PC-3 (cell line): ENCODE data around the gene RRBP1. TPM values are rescaled to one million over a fixed set of nuclear protein-coding genes. Genes with fewer than 3 reads are reported as not detected.
A peak's percentile ranks its signal among the peaks of the same experiment; 100 is the strongest.

Experiments used
- ATAC-seq: fragments of 200-7000 bp; cut with Tn5 transposase; 2 replicates; pipeline ENCODE4 v1.9.1; 2020; ENCODE audit warnings: mild to moderate bottlenecking, moderate library complexity
- BruUV-seq: library from RNA; stranded (reverse); fragments of 400-500 nt; replicated peaks from 2 replicates; lab custom pipeline; 2021; lab: Mats Ljungman, UMichigan
- CTCF ChIA-PET: fragments of 300-600 bp; sonication (Branson Sonifier 250); formaldehyde crosslinking; loops from one replicate; lab custom pipeline; 2022; ENCODE audit warnings: antibody characterized with exemption; lab: Charles Lee
- POLR2A ChIA-PET: fragments of 300-600 bp; sonication (Branson Sonifier 250); formaldehyde crosslinking; loops from one replicate; lab custom pipeline; 2022; ENCODE audit warnings: antibody characterized with exemption; ENCODE audit not compliant: unreplicated experiment; lab: Charles Lee
- DNase-seq: peaks from one replicate; pipeline ENCODE4 v3.0.0-alpha.2; 2015
- H2AFZ ChIP-seq: fragments of 300-600 bp; sonication (generic); 2 replicates; pipeline ENCODE4 v1.6.0; 2016; ENCODE audit warnings: antibody characterized with exemption, low read length
- H3F3A ChIP-seq: fragments of 300-600 bp; sonication (generic); one replicate; pipeline ENCODE4 v1.6.0; 2017; ENCODE audit warnings: antibody characterized with exemption, low read length, control low read depth, mild to moderate bottlenecking; ENCODE audit not compliant: unreplicated experiment
- H3K27ac ChIP-seq: fragments of 300-600 bp; sonication (generic); 2 replicates; pipeline ENCODE4 v1.5.1; 2016; ENCODE audit warnings: mild to moderate bottlenecking, low read length
- H3K27me3 ChIP-seq: fragments of 300-600 bp; sonication (generic); 2 replicates; pipeline ENCODE4 v1.6.1; 2016; ENCODE audit warnings: low read length, mixed read lengths
- H3K36me3 ChIP-seq: fragments of 300-600 bp; sonication (generic); 2 replicates; pipeline ENCODE4 v1.6.1; 2016; ENCODE audit warnings: low read depth, mixed run types, low read length, mixed read lengths
- H3K4me1 ChIP-seq: fragments of 300-600 bp; sonication (generic); 2 replicates; pipeline ENCODE4 v1.5.1; 2016; ENCODE audit warnings: low read length; ENCODE audit not compliant: insufficient read depth
- H3K4me2 ChIP-seq: fragments of 300-600 bp; sonication (generic); 2 replicates; pipeline ENCODE4 v1.6.0; 2016; ENCODE audit warnings: low read length
- H3K4me3 ChIP-seq: fragments of 300-600 bp; sonication (generic); 2 replicates; pipeline ENCODE4 v1.5.1; 2016; ENCODE audit warnings: mild to moderate bottlenecking, low read length, mixed read lengths
- H3K79me2 ChIP-seq: fragments of 300-600 bp; sonication (generic); 2 replicates; pipeline ENCODE4 v1.6.1; 2017; ENCODE audit warnings: low read length, mixed read lengths
- H3K9ac ChIP-seq: fragments of 300-600 bp; sonication (generic); 2 replicates; pipeline ENCODE4 v1.6.0; 2016; ENCODE audit warnings: mild to moderate bottlenecking, low read length
- H3K9me2 ChIP-seq: fragments of 300-600 bp; sonication (generic); replicated peaks from 2 replicates; pipeline ENCODE4 v1.6.1; 2016; ENCODE audit warnings: mixed run types, low read length, mixed read lengths
- H3K9me3 ChIP-seq: fragments of 300-600 bp; sonication (generic); 2 replicates; pipeline ENCODE4 v1.6.1; 2016; ENCODE audit warnings: low read length, mixed read lengths
- H4K20me1 ChIP-seq: fragments of 300-600 bp; sonication (generic); 2 replicates; pipeline ENCODE4 v1.6.1; 2016; ENCODE audit warnings: low read length, mixed read lengths
- EZH2 ChIP-seq: fragments of 300-600 bp; sonication (generic); IDR thresholded peaks from one replicate; pipeline ENCODE4 v1.6.1; 2017; ENCODE audit warnings: antibody characterized with exemption, mild to moderate bottlenecking, low read length; ENCODE audit not compliant: unreplicated experiment
- EZH2phosphoT487 ChIP-seq: fragments of 300-600 bp; sonication (generic); IDR thresholded peaks from 2 replicates; pipeline ENCODE4 v1.6.1; 2018; ENCODE audit warnings: mild to moderate bottlenecking, antibody characterized with exemption, low read length, borderline replicate concordance
- intact Hi-C: fragments of 100-400 bp; cut with micrococcal nuclease; formaldehyde crosslinking; loops from 2 replicates; pipeline ENCODE4 v1.9.0; 2023
- total RNA-seq: library from RNA; depleted of rRNA; stranded (reverse); fragments of >200 nt; gene quantifications from 2 replicates; pipeline ENCODE4 v1.2.3, GENCODE V29; 2014
- TF ChIP-seq, protein P1 (sequence below): fragments of 300-600 bp; sonication (generic); conservative IDR thresholded peaks from 2 replicates; pipeline ENCODE4 v1.5.1; 2017; ENCODE audit warnings: antibody characterized with exemption, low read depth, mild to moderate bottlenecking, low read length

Gene RRBP1
- total RNA-seq, 1 experiment from 2014 or later = 176 TPM

DNA sequence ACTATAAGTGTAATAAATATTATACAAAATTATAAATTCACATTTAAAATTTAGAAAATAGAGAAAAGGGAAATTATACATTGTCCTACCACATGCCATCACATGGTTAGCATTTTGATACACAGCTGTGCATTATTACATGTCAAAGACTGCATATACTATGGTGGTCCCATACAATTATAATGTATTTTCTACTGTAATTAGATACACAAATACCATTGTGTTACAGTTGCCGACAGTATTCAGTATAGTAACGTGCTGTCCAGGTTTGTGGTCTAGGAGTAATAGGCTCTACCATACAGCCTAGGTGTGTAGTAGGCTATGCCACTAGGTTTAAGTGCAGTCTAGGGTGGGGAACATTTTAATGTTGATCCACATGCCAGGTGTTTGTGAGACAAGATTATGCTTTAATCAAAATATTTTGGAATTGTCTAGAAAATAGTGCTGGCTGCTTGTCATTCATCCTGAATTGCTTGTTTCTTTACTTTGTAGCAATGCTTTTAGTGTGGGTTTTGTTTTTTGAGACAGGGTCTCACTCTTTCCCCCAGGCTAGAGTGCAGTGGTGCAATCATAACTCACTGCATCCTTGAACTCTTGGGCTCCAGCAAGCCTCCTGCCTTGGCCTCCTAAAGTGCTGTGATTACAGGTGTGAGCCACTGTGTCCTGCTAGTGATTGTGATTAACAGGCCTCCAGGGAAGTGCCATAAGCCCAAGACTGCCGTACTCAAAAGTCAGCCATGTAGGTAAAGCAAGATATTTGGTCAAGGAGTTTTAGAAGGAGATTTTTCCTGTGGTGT, 73.1 kb downstream of the RRBP1 start:
- Histone ChIP-seq H3F3A (peaks cover 1% of the 10 kb centered on the region), H2AFZ (no peak overlapping the region), H3K9me2 (no peaks in the 10 kb centered on the region), H3K27ac (no peak overlapping the region), H3K4me3 (no peak overlapping the region), H3K36me3 (peaks cover 21% of the 10 kb centered on the region), H3K9me3 (no peaks in the 10 kb centered on the region), H3K27me3 (no peaks in the 10 kb centered on the region), H3K9ac (no peak overlapping the region), H3K79me2 (peaks cover 7% of the 10 kb centered on the region; the same call in 1 of the 2 replicates), H3K4me1 (peaks cover 22% of the 10 kb centered on the region), H4K20me1 (peaks cover 10% of the 10 kb centered on the region; the same call in 1 of the 2 replicates), H3K4me2 (no peak overlapping the region)
- no TSS peak for BruUV-seq
- no peak for ATAC-seq
- TF ChIP-seq, protein P1, sequence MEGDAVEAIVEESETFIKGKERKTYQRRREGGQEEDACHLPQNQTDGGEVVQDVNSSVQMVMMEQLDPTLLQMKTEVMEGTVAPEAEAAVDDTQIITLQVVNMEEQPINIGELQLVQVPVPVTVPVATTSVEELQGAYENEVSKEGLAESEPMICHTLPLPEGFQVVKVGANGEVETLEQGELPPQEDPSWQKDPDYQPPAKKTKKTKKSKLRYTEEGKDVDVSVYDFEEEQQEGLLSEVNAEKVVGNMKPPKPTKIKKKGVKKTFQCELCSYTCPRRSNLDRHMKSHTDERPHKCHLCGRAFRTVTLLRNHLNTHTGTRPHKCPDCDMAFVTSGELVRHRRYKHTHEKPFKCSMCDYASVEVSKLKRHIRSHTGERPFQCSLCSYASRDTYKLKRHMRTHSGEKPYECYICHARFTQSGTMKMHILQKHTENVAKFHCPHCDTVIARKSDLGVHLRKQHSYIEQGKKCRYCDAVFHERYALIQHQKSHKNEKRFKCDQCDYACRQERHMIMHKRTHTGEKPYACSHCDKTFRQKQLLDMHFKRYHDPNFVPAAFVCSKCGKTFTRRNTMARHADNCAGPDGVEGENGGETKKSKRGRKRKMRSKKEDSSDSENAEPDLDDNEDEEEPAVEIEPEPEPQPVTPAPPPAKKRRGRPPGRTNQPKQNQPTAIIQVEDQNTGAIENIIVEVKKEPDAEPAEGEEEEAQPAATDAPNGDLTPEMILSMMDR = no peak
- TF ChIP-seq EZH2phosphoT487 (no peak), EZH2 (no peak)
- ChIA-PET POLR2A (no interaction called here), CTCF (no interaction called here)
- no peak for DNase-seq
- intact Hi-C loops = no loop called here

GRCh38 chr20:17606001-17606400, 76.0 kb downstream of the RRBP1 start:
- ATAC-seq (no peak), DNase-seq (no peak)
- ChIA-PET CTCF (interaction anchor here (0.6 kb wide), 1 partner anchor 591 kb away, joined by 3 read pairs; no protein-coding TSS in a partner anchor), POLR2A (interaction anchor here (0.5 kb wide), 1 partner anchor 31 kb away, joined by 14 read pairs; no protein-coding TSS in a partner anchor)
- Histone ChIP-seq H3K4me3 (no peak overlapping the region), H3K4me2 (no peak overlapping the region), H3F3A (peaks cover 9% of the 10 kb centered on the region), H4K20me1 (peaks cover 10% of the 10 kb centered on the region; the same call in 1 of the 2 replicates), H3K79me2 (peaks cover 31% of the 10 kb centered on the region; the same call in 1 of the 2 replicates), H3K9me3 (no peaks in the 10 kb centered on the region), H2AFZ (no peak overlapping the region), H3K9ac (no peak overlapping the region), H3K4me1 (peaks cover 23% of the 10 kb centered on the region), H3K36me3 (peaks cover 37% of the 10 kb centered on the region), H3K27me3 (no peaks in the 10 kb centered on the region), H3K27ac (no peak overlapping the region), H3K9me2 (no peaks in the 10 kb centered on the region)
- no TSS peak for BruUV-seq
- no peak for TF ChIP-seq EZH2
- no peak for TF ChIP-seq EZH2phosphoT487
- TF ChIP-seq, protein P1 = no peak
- intact Hi-C loops = no loop called here

- no TSS peak for BruUV-seq
- POLR2A ChIA-PET = no interaction called here
- H3K27ac ChIP-seq = 0 out of 2 replicates have a peak overlapping the region, but pooled peaks have one; percentile 9
Observed at GRCh38 chr20:17605131-17605660, 76.8 kb downstream of the RRBP1 start.

More at GRCh38 chr20:17605131-17605660, 76.8 kb downstream of the RRBP1 start:
- H3K4me3 ChIP-seq = no peak overlapping the region
- peaks cover 38% of the 10 kb centered on the region for H3K79me2 ChIP-seq
- no peak overlapping the region for H3K9ac ChIP-seq
- no peaks in the 10 kb centered on the region for H3K9me3 ChIP-seq
- intact Hi-C loops = loop anchor here (1.0 to 2.0 kb wide), 2 partner anchors 32 to 68 kb away; no protein-coding TSS in a partner anchor
- ATAC-seq = peak; percentile 71
- peaks cover 40% of the 10 kb centered on the region for H3K36me3 ChIP-seq
- H2AFZ ChIP-seq = no peak overlapping the region
- H3K9me2 ChIP-seq = no peaks in the 10 kb centered on the region
- peaks cover 23% of the 10 kb centered on the region for H3K4me1 ChIP-seq
- H3K4me2 ChIP-seq = peak overlapping the region; percentile 20
- H4K20me1 ChIP-seq = peaks cover 10% of the 10 kb centered on the region; the same call in 1 of the 2 replicates
- TF ChIP-seq, protein P1 = no peak
- TF ChIP-seq EZH2phosphoT487 (no peak), EZH2 (no peak)
- CTCF ChIA-PET = no interaction called here
- no peaks in the 10 kb centered on the region for H3K27me3 ChIP-seq
- peak; percentile 75 for DNase-seq
- peaks cover 9% of the 10 kb centered on the region for H3F3A ChIP-seq
